Keratinocyte (primary cell): Measurements from ENCODE around the gene TMEM52. TPM values are rescaled to one million over a fixed set of nuclear protein-coding genes. Genes with fewer than 3 reads are reported as not detected.

ENCODE experiments used
- DNase-seq: peaks from one replicate; pipeline ENCODE4 v3.0.0-alpha.2; 2011; ENCODE audit warnings: low read depth, missing footprints, low spot score
- FAIRE-seq: peaks from 2 replicates; lab custom pipeline; 2011; peaks lifted over from hg19 to GRCh38; lab: Jason Lieb, UNC
- H2AFZ ChIP-seq: 2 replicates; pipeline ENCODE4 v1.6.0; 2012; ENCODE audit warnings: low read length, control low read depth, inconsistent platforms; ENCODE audit not compliant: control insufficient read depth
- H3K27ac ChIP-seq: 2 replicates; pipeline ENCODE4 v1.5.1; 2011; ENCODE audit warnings: low read length; ENCODE audit not compliant: control insufficient read depth, insufficient read depth
- H3K27me3 ChIP-seq: 3 replicates; pipeline ENCODE4 v1.6.0; 2011; ENCODE audit warnings: low read length; ENCODE audit not compliant: control insufficient read depth, insufficient read depth; ENCODE audit errors: extremely low read depth
- H3K36me3 ChIP-seq, 2 experiments: 2 replicates in 1 of 2; 3 replicates in 1 of 2; pipeline ENCODE4 v1.5.1; 2011; ENCODE audit warnings: low read length in 2 of 2, mild to moderate bottlenecking in 1 of 2; ENCODE audit not compliant: control insufficient read depth in 2 of 2, insufficient read depth in 2 of 2; ENCODE audit errors: extremely low read depth in 1 of 2
- H3K4me1 ChIP-seq: 3 replicates; pipeline ENCODE4 v1.5.1; 2011; ENCODE audit warnings: low read length; ENCODE audit not compliant: control insufficient read depth, insufficient read depth; ENCODE audit errors: extremely low read depth
- H3K4me2 ChIP-seq: 3 replicates; pipeline ENCODE4 v1.6.0; 2011; ENCODE audit warnings: low read depth, low read length; ENCODE audit not compliant: control insufficient read depth, insufficient read depth; ENCODE audit errors: extremely low read depth
- H3K4me3 ChIP-seq, 3 experiments: fragments of 200-600 bp in 1 of 3; sonication (generic) in 1 of 3; 2 replicates in 2 of 3; 3 replicates in 1 of 3; pipeline ENCODE4 v1.5.1; 2011 to 2016; ENCODE audit warnings: low read length in 3 of 3, mild to moderate bottlenecking in 3 of 3, control low read depth in 2 of 3, inconsistent platforms in 1 of 3, low read depth in 1 of 3, mixed read lengths in 1 of 3, mixed run types in 1 of 3, moderate library complexity in 1 of 3; ENCODE audit not compliant: control insufficient read depth in 2 of 3, insufficient read depth in 2 of 3; ENCODE audit errors: extremely low read depth in 1 of 3
- H3K79me2 ChIP-seq: 2 replicates; pipeline ENCODE4 v1.6.0; 2012; ENCODE audit warnings: low read length; ENCODE audit not compliant: control insufficient read depth, insufficient read depth
- H3K9ac ChIP-seq: 3 replicates; pipeline ENCODE4 v1.6.0; 2011; ENCODE audit warnings: low read length; ENCODE audit not compliant: control insufficient read depth, insufficient read depth; ENCODE audit errors: extremely low read depth
- H3K9me1 ChIP-seq: 3 replicates; pipeline ENCODE4 v1.6.0; 2011; ENCODE audit warnings: low read length; ENCODE audit not compliant: control insufficient read depth, insufficient read depth; ENCODE audit errors: extremely low read depth
- H3K9me3 ChIP-seq: 2 replicates; pipeline ENCODE4 v1.5.1; 2012; ENCODE audit warnings: low read depth, low read length; ENCODE audit not compliant: control insufficient read depth
- H4K20me1 ChIP-seq: 3 replicates; pipeline ENCODE4 v1.6.0; 2011; ENCODE audit warnings: low read length; ENCODE audit not compliant: control insufficient read depth, insufficient read depth; ENCODE audit errors: extremely low read depth
- EZH2 ChIP-seq: IDR thresholded peaks from one replicate; pipeline ENCODE4 v1.6.1; 2012; ENCODE audit warnings: inconsistent platforms, mild to moderate bottlenecking, low read length, moderate library complexity
- dilution Hi-C: fragments of 300-500 bp; cut with MboI; formaldehyde crosslinking; loops from one replicate; pipeline ENCODE4 v1.7.0; 2020; ENCODE audit warnings: low sequenced_read_pairs; ENCODE audit not compliant: extremely low pct_ligation_motif_present
- polyA plus RNA-seq, 5 experiments: library from polyadenylated mRNA; depleted of rRNA in 3 of 5; stranded (reverse) in 3 of 5; stranded (forward) in 1 of 5; unstranded in 1 of 5; fragments of >200 nt; gene quantifications; 1 replicate in 1 of 5; 2 replicates in 3 of 5; 3 replicates in 1 of 5; pipeline versions ENCODE4 v1.2.1 to v1.2.3, GENCODE V29; 2011 to 2012; ENCODE audit warnings: missing spikeins in 2 of 5, low read depth in 1 of 5, low replicate concordance in 1 of 5
- TF ChIP-seq, protein P1 (sequence below), 3 experiments: IDR thresholded peaks in 1 of 3; conservative IDR thresholded peaks in 1 of 3; optimal IDR thresholded peaks in 1 of 3; 2 replicates in 2 of 3; 3 replicates in 1 of 3; pipeline versions ENCODE3 to v1.5.1; 2011; ENCODE audit warnings: low read length in 3 of 3, mild to moderate bottlenecking in 3 of 3, moderate library complexity in 2 of 3, control low read depth in 1 of 3, inconsistent platforms in 1 of 3; ENCODE audit not compliant: insufficient read depth in 2 of 3; ENCODE audit errors: extremely low read depth in 1 of 3

Gene TMEM52
- polyA plus RNA-seq, 1 donor (not counting 4 experiments of a cell fraction or from before 2014, with no cell fraction given), result 0.10 TPM

DNA sequence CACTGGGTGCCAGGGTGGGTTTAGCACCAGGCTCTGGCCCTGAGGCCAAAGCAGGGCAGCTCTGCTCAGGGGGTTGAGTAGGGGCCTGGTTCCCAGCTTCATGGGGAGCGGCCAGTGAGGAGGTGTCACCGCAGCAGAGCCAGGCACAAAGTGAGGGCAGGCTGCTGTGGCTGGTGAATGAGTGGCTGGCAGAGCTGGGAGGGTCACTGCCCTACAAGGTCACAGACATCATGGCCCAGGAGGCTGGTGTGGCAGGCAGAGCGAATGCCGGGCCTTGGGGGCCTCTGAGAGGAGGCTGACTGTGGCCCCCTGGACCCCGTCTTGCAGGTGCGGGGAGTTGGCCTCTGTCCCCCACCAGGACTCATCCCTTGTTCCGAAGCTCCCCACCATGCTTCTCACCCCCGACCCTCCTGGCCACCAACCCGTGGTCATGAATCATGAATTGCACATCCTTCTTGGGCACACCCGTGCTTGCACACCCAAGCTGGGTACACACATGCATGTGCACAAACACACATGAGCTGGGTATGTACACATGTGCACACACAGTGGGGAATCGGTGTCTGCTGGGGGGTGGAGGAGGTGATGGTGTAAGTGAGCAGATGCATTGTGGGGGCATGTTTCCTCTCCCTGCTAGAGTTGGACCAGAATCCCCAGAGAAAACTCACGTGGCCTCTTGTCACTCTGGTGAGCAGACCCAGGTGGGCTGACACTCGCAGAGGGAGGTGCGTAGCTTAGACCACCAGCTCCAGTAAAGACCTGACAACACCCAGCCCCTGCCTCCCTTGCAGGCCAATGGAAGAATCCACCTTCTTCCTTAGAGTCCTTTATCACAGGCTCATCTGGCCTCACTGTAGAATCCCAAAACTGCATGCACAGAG, 23.4 kb downstream of the TMEM52 start:
- no peak overlapping the region for H3K9ac ChIP-seq
- FAIRE-seq, result no peak
- dilution Hi-C loops, result no loop called here

DNA sequence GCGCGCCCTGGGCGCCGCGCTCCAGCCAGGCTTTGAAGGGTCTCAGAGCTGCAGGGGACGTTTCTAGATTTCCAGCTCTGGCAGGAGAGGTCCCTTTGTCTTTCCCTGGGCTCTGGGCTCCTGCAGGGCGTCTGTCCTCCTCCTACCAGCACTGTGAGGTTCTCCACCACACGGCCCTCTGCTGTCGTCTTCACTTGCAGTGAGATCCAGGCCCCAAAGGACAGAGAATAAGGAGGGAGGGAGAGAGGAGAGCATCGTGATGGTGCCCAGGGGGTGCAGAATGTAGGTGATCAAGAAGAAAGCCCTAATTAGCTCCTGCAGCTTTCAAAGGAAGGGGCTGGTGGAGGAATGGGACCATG, 24.0 kb downstream of the TMEM52 start:
- DNase-seq, result no peak
- no peaks in the 10 kb centered on the region for H3K36me3 ChIP-seq
- no peak overlapping the region for H3K4me2 ChIP-seq
- H3K9ac ChIP-seq, result no peak overlapping the region
- peaks cover 5% of the 10 kb centered on the region for H3K27me3 ChIP-seq
- H3K4me1 ChIP-seq, result peaks cover 20% of the 10 kb centered on the region
- dilution Hi-C loops, result no loop called here
- FAIRE-seq, result no peak
- H4K20me1 ChIP-seq, result no peaks in the 10 kb centered on the region
- H3K9me1 ChIP-seq, result no peaks in the 10 kb centered on the region
- H3K4me3 ChIP-seq, result no peak overlapping the region
- no peak overlapping the region for H2AFZ ChIP-seq
- no peaks in the 10 kb centered on the region for H3K9me3 ChIP-seq
- peaks cover 7% of the 10 kb centered on the region for H3K79me2 ChIP-seq
- no peak overlapping the region for H3K27ac ChIP-seq
- TF ChIP-seq EZH2, result no peak
- TF ChIP-seq, protein P1, sequence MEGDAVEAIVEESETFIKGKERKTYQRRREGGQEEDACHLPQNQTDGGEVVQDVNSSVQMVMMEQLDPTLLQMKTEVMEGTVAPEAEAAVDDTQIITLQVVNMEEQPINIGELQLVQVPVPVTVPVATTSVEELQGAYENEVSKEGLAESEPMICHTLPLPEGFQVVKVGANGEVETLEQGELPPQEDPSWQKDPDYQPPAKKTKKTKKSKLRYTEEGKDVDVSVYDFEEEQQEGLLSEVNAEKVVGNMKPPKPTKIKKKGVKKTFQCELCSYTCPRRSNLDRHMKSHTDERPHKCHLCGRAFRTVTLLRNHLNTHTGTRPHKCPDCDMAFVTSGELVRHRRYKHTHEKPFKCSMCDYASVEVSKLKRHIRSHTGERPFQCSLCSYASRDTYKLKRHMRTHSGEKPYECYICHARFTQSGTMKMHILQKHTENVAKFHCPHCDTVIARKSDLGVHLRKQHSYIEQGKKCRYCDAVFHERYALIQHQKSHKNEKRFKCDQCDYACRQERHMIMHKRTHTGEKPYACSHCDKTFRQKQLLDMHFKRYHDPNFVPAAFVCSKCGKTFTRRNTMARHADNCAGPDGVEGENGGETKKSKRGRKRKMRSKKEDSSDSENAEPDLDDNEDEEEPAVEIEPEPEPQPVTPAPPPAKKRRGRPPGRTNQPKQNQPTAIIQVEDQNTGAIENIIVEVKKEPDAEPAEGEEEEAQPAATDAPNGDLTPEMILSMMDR (optimal IDR thresholded peaks at IDR 0.05 in 1 of 3, IDR thresholded peaks at IDR 0.05 in 1 of 3, conservative IDR thresholded peaks at IDR 0.05 in 1 of 3; ENCODE audit: extremely low read depth in 1 of 3, insufficient read depth in 2 of 3, low read length in 3 of 3), result no peak

More for the DNA sequence above, 23.4 kb downstream of the TMEM52 start:
- no peaks in the 10 kb centered on the region for H3K9me3 ChIP-seq
- H3K9me1 ChIP-seq, result no peaks in the 10 kb centered on the region
- peaks cover 5% of the 10 kb centered on the region for H3K27me3 ChIP-seq
- H3K4me2 ChIP-seq, result no peak overlapping the region
- H3K4me3 ChIP-seq, result no peak overlapping the region
- peaks cover 20% of the 10 kb centered on the region for H3K4me1 ChIP-seq
- H2AFZ ChIP-seq, result no peak overlapping the region
- no peaks in the 10 kb centered on the region for H3K36me3 ChIP-seq
- no peak for DNase-seq
- peaks cover 4% of the 10 kb centered on the region for H3K79me2 ChIP-seq
- TF ChIP-seq, protein P1 (optimal IDR thresholded peaks at IDR 0.05 in 1 of 3, IDR thresholded peaks at IDR 0.05 in 1 of 3, conservative IDR thresholded peaks at IDR 0.05 in 1 of 3; ENCODE audit: extremely low read depth in 1 of 3, insufficient read depth in 2 of 3, low read length in 3 of 3), result no peak
- TF ChIP-seq EZH2, result no peak
- H3K27ac ChIP-seq, result no peak overlapping the region
- H4K20me1 ChIP-seq, result no peaks in the 10 kb centered on the region
